Measurements from ENCODE around the gene KPNB1. TPM values are rescaled to one million over a fixed set of nuclear protein-coding genes. Genes with fewer than 3 reads are reported as not detected.
"Not testable (repeated sequence)": the region's sequence is repeated elsewhere in the genome, so short reads cannot be mapped to it uniquely, and the experiment has no call there.

KPNB1 gene
- total and polyA plus RNA-seq, 10 of the 15 experiments (the other 5 are each of a cell fraction or from before 2014, with no cell fraction given) = 67.8 to 525 (median 246) TPM

GRCh38 chr17:47682138-47682537, 32.4 kb downstream of the KPNB1 start:
- no peak overlapping the region for H2AFZ ChIP-seq (ENCODE audit: control insufficient read depth, low read depth, low read length)
- ChIA-PET RAD21 (ENCODE audit: unreplicated experiment) (no interaction called here), CTCF (no interaction called here), SMC1A (ENCODE audit: uncharacterized antibody, unreplicated experiment) (no interaction called here), POLR2A (interaction anchor here (0.7 kb wide), 2 partner anchors 26 to 27 kb away, joined by 3 read pairs; no protein-coding TSS in a partner anchor)
- BruUV-seq (replicated peaks) = no TSS peak
- TF ChIP-seq GATAD2B (conservative IDR thresholded peaks at IDR 0.05; ENCODE audit: low read depth) (no peak), ZNF384 (IDR thresholded peaks at IDR 0.05; ENCODE audit: borderline replicate concordance, low read depth, low read length) (no peak), EP300 (IDR thresholded peaks at IDR 0.05; ENCODE audit: borderline replicate concordance in 1 of 2, control insufficient read depth in 1 of 2, low read depth in 2 of 2, low read length in 2 of 2) (no peak), RELA (IDR thresholded peaks at IDR 0.05; ENCODE audit: borderline replicate concordance, partially characterized antibody) (no peak), CEBPZ (IDR thresholded peaks at IDR 0.05; ENCODE audit: low read depth, low read length) (no peak), SIX5 (IDR thresholded peaks at IDR 0.05; ENCODE audit: low read depth, low read length, severe bottlenecking) (no peak), MEF2A (IDR thresholded peaks at IDR 0.05; ENCODE audit: insufficient read depth, low read depth, low read length) (no peak), RCOR1 (conservative IDR thresholded peaks at IDR 0.05; ENCODE audit: low read depth, low read length) (no peak), ATF3 (IDR thresholded peaks at IDR 0.05; ENCODE audit: borderline replicate concordance, extremely low read depth, low read depth, low read length) (no peak), SMAD5 (IDR thresholded peaks at IDR 0.05; ENCODE audit: low read depth) (no peak), MYB (IDR thresholded peaks at IDR 0.05; ENCODE audit: borderline replicate concordance, low read depth, low read length) (no peak), NFXL1 (IDR thresholded peaks at IDR 0.05; ENCODE audit: borderline replicate concordance) (no peak)
- WGBS (ENCODE audit: insufficient coverage, insufficient replicate concordance, low lambda C conversion rate, missing lambda C conversion rate) = 97% methylated on average over 2 of the region's 2 CpGs
- intact Hi-C loops (cut with micrococcal nuclease; ENCODE audit: unreplicated experiment) = no loop called here
- no peaks in the 10 kb centered on the region for H3K27me3 ChIP-seq (replicated peaks in 1 of 2; ENCODE audit: control insufficient read depth in 2 of 2, insufficient read depth in 2 of 2, low read length in 1 of 2)
- no peak for DNase-seq (ENCODE audit: low read depth, low spot score)
- no peak overlapping the region for H3K27ac ChIP-seq (ENCODE audit: control insufficient read depth, insufficient read depth)
- no peak for ATAC-seq
- H3K9ac ChIP-seq (ENCODE audit: control insufficient read depth, insufficient read depth, low read length) = no peak overlapping the region
- in situ Hi-C loops (cut with MboI) = no loop called here
- no peaks in the 10 kb centered on the region for H3K4me1 ChIP-seq (ENCODE audit: control insufficient read depth, insufficient read depth, low read length)
- H3K4me2 ChIP-seq (ENCODE audit: control insufficient read depth, insufficient read depth) = no peak overlapping the region
- H3K4me3 ChIP-seq = no peak overlapping the region
- H3K9me3 ChIP-seq (replicated peaks; ENCODE audit: control insufficient read depth, insufficient read depth, low read length) = no peaks in the 10 kb centered on the region
- no peaks in the 10 kb centered on the region; the same call in 1 of the 2 replicates for H3K79me2 ChIP-seq (ENCODE audit: control insufficient read depth, insufficient read depth, low read length)
- no peak for FAIRE-seq
- no peaks in the 10 kb centered on the region; the same call in 1 of the 2 replicates for H4K20me1 ChIP-seq (ENCODE audit: control insufficient read depth, insufficient read depth)
- H3K36me3 ChIP-seq (ENCODE audit: control insufficient read depth in 2 of 2, insufficient read depth in 2 of 2, low read length in 1 of 2) = peaks cover 24 to 44% of the 10 kb centered on the region in 2 experiments

GRCh38 chr17:47682727-47683126, 33.0 kb downstream of the KPNB1 start:
- in situ Hi-C loops (cut with MboI); FAIRE-seq; DNase-seq (ENCODE audit: low read depth, low spot score); H3K27me3 ChIP-seq (replicated peaks in 1 of 2; ENCODE audit: control insufficient read depth in 2 of 2, insufficient read depth in 2 of 2, low read length in 1 of 2); H4K20me1 ChIP-seq (ENCODE audit: control insufficient read depth, insufficient read depth); H3K27ac ChIP-seq (ENCODE audit: control insufficient read depth, insufficient read depth); SMC1A ChIA-PET (ENCODE audit: uncharacterized antibody, unreplicated experiment); RAD21 ChIA-PET (ENCODE audit: unreplicated experiment); H3K9me3 ChIP-seq (replicated peaks; ENCODE audit: control insufficient read depth, insufficient read depth, low read length); H3K79me2 ChIP-seq (ENCODE audit: control insufficient read depth, insufficient read depth, low read length); H3K4me3 ChIP-seq; H3K9ac ChIP-seq (ENCODE audit: control insufficient read depth, insufficient read depth, low read length); intact Hi-C loops (cut with micrococcal nuclease; ENCODE audit: unreplicated experiment); ATAC-seq; H2AFZ ChIP-seq (ENCODE audit: control insufficient read depth, low read depth, low read length); H3K4me1 ChIP-seq (ENCODE audit: control insufficient read depth, insufficient read depth, low read length); H3K4me2 ChIP-seq (ENCODE audit: control insufficient read depth, insufficient read depth): not testable (repeated sequence)
- BruUV-seq (replicated peaks) = TSS peak; percentile 71
- ChIA-PET POLR2A (interaction anchor here (0.7 kb wide), 2 partner anchors 26 to 28 kb away, joined by 3 read pairs; no protein-coding TSS in a partner anchor), CTCF (interaction anchor here (0.6 kb wide), 1 partner anchor 120 kb away, joined by 4 read pairs; no protein-coding TSS in a partner anchor)
- H3K36me3 ChIP-seq (ENCODE audit: control insufficient read depth in 2 of 2, insufficient read depth in 2 of 2, low read length in 1 of 2) = peaks cover 24 to 38% of the 10 kb centered on the region in 2 experiments
- 53% methylated on average over 3 of the region's 4 CpGs for WGBS (ENCODE audit: insufficient coverage, insufficient replicate concordance, low lambda C conversion rate, missing lambda C conversion rate)

All from GM12878 (cell line).